GM12801 (cell line): ENCODE results near the gene ANAPC2.

Experiments
- TF ChIP-seq, protein P1 (sequence below): IDR thresholded peaks from one replicate; pipeline ENCODE4 v1.5.1; 2011; ENCODE audit warnings: control low read depth; ENCODE audit not compliant: insufficient read length; ENCODE audit errors: extremely low read depth

ANAPC2 gene

DNA sequence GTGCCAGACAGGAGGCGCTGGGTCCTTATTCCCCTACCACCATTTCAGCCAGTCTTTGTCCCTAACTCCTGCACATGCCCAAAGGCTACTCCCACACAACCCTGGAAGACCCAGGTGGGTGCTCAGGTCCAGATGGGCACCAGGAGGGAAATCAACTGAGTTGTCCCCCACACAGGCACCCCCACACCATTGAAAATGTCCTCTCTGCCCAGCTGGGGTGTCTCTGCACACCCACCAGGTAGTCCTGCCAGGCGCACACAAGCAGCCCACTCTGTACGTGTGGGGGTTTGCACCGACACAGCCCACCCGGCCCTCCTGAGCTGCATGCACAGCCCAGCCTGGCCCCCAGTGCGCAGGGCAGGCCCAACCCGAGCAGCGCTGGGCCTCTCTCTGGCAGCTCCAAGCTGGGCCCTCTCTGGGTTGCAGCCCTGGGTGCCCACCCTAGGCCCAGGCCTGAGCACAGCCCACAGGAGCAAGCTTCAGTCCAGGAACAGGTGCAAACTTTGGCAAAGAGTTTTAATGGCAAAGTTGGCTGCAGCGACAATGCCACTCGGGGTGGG, 31.5 kb upstream of the ANAPC2 start:
- TF ChIP-seq, protein P1, sequence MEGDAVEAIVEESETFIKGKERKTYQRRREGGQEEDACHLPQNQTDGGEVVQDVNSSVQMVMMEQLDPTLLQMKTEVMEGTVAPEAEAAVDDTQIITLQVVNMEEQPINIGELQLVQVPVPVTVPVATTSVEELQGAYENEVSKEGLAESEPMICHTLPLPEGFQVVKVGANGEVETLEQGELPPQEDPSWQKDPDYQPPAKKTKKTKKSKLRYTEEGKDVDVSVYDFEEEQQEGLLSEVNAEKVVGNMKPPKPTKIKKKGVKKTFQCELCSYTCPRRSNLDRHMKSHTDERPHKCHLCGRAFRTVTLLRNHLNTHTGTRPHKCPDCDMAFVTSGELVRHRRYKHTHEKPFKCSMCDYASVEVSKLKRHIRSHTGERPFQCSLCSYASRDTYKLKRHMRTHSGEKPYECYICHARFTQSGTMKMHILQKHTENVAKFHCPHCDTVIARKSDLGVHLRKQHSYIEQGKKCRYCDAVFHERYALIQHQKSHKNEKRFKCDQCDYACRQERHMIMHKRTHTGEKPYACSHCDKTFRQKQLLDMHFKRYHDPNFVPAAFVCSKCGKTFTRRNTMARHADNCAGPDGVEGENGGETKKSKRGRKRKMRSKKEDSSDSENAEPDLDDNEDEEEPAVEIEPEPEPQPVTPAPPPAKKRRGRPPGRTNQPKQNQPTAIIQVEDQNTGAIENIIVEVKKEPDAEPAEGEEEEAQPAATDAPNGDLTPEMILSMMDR = no peak

DNA sequence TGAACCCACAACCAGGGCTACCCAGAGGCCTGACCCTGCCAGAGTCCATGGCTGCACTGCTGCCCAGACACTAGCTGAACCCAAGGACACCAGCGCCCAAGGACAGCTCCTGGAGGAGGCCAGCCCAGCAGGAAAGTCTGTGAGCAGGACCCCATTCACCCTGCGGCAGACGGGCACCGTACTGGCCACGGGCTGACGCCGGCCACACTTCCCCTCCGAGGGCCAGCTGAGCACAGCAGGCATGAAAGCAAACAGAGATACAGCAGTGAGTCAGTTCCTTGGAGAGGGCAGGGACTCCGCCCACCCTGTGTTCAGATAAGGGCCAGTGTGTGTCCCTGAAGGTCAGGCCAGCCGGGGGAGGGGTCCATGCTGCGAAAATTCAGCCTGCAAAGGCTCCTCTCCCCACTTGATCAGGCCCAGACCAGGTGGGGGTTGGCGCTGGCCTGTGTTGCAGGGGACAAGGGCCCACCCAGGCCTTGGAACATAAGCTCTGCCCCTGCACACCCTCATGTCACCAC, 30.5 kb upstream of the ANAPC2 start:
- TF ChIP-seq, protein P1 = no peak

DNA sequence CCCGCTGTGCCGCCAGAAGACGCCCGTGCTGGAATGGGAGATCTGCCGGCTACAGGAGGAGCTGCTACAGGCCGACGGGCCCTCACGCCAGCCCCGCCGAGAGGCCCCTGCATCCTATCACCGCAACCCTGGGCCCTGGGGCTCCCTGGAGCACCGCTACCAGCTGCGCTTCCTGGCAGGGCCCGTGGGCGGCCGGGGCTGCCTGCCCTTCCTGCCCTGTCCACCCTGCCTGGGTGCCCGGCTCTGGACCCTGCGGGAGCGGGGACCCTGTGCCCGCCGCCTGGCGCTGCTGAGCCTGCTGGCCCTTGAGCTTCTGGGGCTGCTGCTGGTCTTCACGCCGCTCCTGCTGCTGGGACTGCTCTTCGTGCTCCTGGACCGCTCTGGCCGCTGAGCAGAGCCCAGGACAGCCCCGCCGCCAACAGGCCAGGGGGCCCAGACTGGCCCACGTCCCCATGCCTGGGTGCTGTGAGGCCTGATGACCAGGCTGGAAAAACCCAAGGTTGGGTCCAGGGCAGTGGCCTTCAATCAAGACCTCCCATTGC, 29.9 kb upstream of the ANAPC2 start:
- TF ChIP-seq, protein P1 = no peak

DNA sequence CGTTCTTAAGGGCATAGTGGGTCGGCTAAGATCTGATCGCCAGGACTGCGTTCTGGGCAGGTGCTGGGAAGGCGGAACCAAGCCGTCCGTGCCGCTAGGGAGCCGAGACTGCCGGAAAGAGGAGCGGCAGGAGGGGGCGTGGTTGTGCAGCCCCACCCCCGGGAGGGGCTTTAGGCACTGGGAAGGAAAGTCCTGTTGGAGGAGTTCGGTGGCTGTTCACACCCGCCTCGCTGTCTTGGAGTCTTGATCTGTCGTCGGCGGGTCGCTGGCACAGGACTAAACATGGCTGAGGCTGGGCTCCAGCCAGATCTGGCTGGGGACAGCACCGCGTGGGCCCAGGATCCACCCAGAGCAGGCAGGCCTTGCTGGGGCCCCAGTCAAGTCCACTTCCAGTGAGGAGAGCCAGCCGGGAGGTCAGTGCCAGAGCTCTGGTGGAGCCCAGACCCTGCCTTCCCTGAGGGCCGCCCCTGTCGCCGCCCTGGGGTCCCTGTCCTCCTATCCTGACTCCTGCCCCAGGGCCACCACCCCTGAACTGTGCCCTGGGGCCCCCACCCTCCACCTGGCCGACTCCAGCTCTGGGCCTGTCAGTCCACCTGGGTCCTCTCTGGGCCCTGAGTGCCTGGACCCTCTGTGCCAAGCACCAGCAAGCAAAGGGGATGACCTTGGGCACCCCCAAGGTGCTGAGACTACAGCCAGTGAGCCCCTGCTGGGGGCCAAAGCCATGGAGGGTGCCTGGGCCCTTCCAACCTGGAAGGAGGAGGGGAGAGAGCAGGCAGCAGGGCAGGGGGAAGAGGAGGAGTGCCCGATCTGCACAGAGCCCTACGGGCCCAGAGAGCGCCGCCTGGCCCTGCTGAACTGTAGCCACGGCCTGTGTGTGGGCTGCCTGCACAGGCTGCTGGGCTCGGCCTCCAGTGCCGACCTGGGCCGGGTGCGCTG, 29.2 kb upstream of the ANAPC2 start:
- TF ChIP-seq, protein P1 = no peak

DNA sequence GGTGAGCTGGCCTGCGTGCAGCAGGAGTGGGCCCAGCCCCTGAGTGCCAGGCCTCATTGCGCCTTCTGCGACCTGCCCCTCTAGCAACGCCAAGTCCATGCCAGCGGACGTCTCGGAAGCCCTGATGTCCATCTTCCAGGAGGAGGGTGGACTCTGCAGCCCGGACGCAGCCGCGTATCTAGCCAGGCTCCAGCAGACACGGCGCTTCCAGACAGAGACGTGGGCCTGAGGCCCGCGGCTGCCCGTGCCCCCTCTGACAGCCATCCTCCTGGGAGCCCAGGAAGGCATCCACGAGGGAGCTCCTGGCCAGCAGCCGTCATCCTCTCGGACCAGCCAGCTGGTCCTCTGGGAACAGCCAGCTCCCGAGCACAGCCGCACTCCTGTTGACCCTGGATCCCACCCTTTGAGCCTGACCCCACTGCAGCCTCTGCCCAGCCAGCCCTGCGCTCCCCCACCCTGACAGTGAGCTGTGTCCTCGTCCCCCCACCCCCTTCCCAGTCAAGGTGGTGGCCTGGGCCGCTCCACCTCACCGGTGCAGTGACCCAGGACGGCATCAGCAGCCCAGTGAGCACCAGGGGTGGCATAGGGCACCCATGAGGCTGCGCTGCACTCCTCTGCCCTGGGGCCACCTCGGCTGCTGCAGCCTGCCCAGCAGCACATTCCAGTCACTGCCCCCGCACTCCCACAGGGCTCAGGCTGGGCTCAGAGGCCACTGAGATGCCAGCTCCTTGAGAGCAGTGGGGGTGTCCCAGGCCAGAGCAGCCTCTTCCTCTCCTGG, 28.0 kb upstream of the ANAPC2 start:
- TF ChIP-seq, protein P1 = no peak

DNA sequence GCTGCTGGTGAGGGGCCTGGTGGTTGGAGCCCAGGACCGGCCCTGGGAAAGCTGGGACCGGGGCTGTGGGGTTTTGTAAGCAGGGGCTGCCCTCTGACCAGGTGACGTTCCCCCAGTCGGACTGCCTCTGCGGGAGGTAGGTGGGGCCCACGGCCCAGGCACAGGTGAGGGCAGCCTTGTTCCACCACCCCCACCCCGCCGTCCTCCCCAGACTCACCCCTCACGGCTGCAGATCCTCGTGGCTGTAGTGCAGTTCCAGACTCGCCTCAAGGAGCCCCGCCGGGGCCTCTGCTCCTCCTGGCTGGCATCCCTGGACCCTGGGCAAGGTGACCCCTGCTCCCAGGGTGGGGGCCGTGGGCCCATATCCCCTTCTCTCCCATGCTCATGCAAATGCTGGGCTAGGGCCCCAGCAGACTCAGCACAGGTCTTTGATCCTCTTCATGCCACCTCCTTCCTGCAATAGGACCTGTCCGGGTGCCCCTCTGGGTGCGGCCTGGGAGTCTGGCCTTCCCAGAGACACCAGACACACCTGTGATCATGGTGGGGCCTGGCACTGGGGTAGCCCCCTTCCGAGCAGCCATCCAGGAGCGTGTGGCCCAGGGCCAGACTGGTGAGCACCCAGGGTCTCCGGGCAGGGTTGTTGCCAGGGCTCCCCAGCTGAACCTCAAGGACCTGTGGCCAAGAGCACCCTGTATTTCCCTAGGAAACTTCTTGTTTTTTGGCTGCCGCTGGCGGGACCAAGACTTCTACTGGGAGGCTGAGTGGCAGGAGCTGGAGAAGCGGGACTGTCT, 27.0 kb upstream of the ANAPC2 start:
- TF ChIP-seq, protein P1 = no peak
